Measurements from ENCODE around the gene POLR1E. TPM values are rescaled to one million over a fixed set of nuclear protein-coding genes. Genes with fewer than 3 reads are reported as not detected.

Gene POLR1E
- total and polyA plus RNA-seq, 9 of the 15 experiments (the other 6 are each of a cell fraction or from before 2014, with no cell fraction given) = 18.9 to 102 (median 74.4) TPM

DNA sequence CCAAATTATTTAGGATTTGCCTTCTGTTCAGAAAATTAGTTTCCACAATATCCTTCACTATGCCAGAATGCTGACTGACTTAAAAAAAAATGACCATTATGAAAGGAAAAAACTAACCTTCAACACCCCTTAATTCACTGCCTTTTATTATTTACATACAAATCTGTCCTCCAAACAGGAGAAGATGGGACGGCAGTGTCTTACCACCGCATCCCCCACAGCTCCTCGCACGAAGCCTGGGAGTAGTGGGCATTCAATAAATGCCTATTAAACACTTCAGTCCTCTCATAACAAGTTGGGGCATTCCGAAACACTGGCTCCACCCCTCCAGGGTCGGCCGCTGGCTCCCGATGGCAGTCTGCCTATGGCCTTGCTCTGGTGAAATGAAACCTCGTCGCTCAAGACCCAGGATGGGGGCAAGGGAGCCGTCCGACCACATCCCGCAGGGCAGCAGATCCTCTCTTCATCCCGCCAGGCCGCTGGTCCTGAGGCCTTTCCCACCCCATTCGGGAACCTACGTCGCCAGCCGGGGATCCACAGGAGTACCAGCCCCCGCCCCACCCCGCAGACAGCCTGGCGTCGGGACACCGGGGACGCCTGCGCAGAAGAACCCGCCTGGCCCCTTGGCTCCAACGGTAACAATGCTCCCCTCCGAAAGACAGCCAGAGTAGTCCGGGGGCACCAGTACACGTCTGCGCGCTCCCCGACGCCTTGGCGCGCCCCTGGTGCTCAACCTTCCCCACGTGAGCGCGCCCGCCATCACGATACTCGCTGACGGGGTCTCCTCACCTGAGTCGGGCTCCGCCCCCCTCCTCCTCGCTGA, 21.1 kb upstream of the POLR1E start (continued):
- TF ChIP-seq AFF4 (CRISPR knock-in tag; IDR thresholded peaks at IDR 0.05) = peak; percentile 85
- peak; percentile 81 for TF ChIP-seq SMAD4 (CRISPR knock-in tag; conservative IDR thresholded peaks at IDR 0.05)
- no peak for TF ChIP-seq ZNF311 (CRISPR knock-in tag; IDR thresholded peaks at IDR 0.05)
- TF ChIP-seq ZNF253 (CRISPR knock-in tag; conservative IDR thresholded peaks at IDR 0.05) = no peak
- 0 out of 2 replicates have a peak, but pooled peaks have one; percentile 38 for TF ChIP-seq SMARCE1 (IDR thresholded peaks at IDR 0.05)
- TF ChIP-seq KDM2B (CRISPR knock-in tag; IDR thresholded peaks at IDR 0.05) = 0 out of 2 replicates have a peak, but pooled peaks have one; percentile 30
- TF ChIP-seq COPS2 (conservative IDR thresholded peaks at IDR 0.05) = no peak
- peak; percentile 92 to 94 for TF ChIP-seq NRF1 (conservative IDR thresholded peaks at IDR 0.05 in 1 of 2, IDR thresholded peaks at IDR 0.05 in 1 of 2)
- TF ChIP-seq KLF6 (CRISPR knock-in tag; IDR thresholded peaks at IDR 0.05; ENCODE audit: borderline replicate concordance) = no peak
- TF ChIP-seq, protein P1, sequence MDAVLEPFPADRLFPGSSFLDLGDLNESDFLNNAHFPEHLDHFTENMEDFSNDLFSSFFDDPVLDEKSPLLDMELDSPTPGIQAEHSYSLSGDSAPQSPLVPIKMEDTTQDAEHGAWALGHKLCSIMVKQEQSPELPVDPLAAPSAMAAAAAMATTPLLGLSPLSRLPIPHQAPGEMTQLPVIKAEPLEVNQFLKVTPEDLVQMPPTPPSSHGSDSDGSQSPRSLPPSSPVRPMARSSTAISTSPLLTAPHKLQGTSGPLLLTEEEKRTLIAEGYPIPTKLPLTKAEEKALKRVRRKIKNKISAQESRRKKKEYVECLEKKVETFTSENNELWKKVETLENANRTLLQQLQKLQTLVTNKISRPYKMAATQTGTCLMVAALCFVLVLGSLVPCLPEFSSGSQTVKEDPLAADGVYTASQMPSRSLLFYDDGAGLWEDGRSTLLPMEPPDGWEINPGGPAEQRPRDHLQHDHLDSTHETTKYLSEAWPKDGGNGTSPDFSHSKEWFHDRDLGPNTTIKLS (IDR thresholded peaks at IDR 0.05; ENCODE audit: borderline replicate concordance, low read depth) = peak; percentile 44; the same call in 1 of the 2 replicates
- TF ChIP-seq ZNF655 (CRISPR knock-in tag; IDR thresholded peaks at IDR 0.05) = no peak
- TF ChIP-seq ZNF764 (CRISPR knock-in tag; IDR thresholded peaks at IDR 0.05; ENCODE audit: low read depth) = no peak
- TF ChIP-seq GTF2F1 (IDR thresholded peaks at IDR 0.05; ENCODE audit: low read depth, low read length) = no peak
- 0 out of 4 replicates have a peak, but pooled peaks of 1 of the 2 experiments have one; percentile 45 for TF ChIP-seq MLX (CRISPR knock-in tag; conservative IDR thresholded peaks at IDR 0.05)
- TF ChIP-seq MAZ (CRISPR knock-in tag; conservative IDR thresholded peaks at IDR 0.05 in 1 of 2, IDR thresholded peaks at IDR 0.05 in 1 of 2) = peak in 1 of 2 experiments; percentile 54; a peak in 1 of 4 replicates

Data from K562 (cell line).